Liver (tissue), 9 donors: ENCODE measurements around the gene MICALL1. TPM values are rescaled to one million over a fixed set of nuclear protein-coding genes. Genes with fewer than 3 reads are reported as not detected.

Source experiments
- DNase-seq: peaks from one replicate; pipeline ENCODE4 v3.0.0-alpha.2; 2017; ENCODE audit warnings: low spot score
- H3K27ac ChIP-seq, 2 donors: one replicate each; pipeline ENCODE4 v1.7.0; 2013; ENCODE audit warnings: inconsistent platforms in 2 of 2, low read length in 2 of 2, control low read depth in 1 of 2, low read depth in 1 of 2, mild to moderate bottlenecking in 1 of 2
- H3K27me3 ChIP-seq, 4 donors: one replicate each; pipeline versions ENCODE4 v1.6.1 to v1.7.0; 2013; ENCODE audit warnings: low read length in 3 of 4, inconsistent platforms in 1 of 4, mild to moderate bottlenecking in 1 of 4, moderate library complexity in 1 of 4; ENCODE audit not compliant: control insufficient read depth in 4 of 4, insufficient read depth in 4 of 4
- H3K36me3 ChIP-seq, 4 donors: one replicate each; pipeline versions ENCODE4 v1.6.1 to v1.7.0; 2013; ENCODE audit warnings: low read length in 3 of 4, mild to moderate bottlenecking in 3 of 4, low read depth in 1 of 4, moderate library complexity in 1 of 4; ENCODE audit not compliant: control insufficient read depth in 4 of 4, insufficient read depth in 3 of 4
- H3K4me1 ChIP-seq, 4 donors: one replicate each; pipeline versions ENCODE4 v1.6.1 to v1.7.0; 2013; ENCODE audit warnings: low read length in 3 of 4, mild to moderate bottlenecking in 3 of 4, moderate library complexity in 1 of 4; ENCODE audit not compliant: control insufficient read depth in 4 of 4, insufficient read depth in 4 of 4
- H3K4me3 ChIP-seq, 3 donors: one replicate each; pipeline versions ENCODE4 v1.6.1 to v1.7.0; 2013; ENCODE audit warnings: low read length in 3 of 3, control low read depth in 1 of 3, low read depth in 1 of 3, mild to moderate bottlenecking in 1 of 3
- H3K9ac ChIP-seq, 2 donors: one replicate each; pipeline ENCODE4 v1.7.0; 2013; ENCODE audit warnings: low read length in 2 of 2, mild to moderate bottlenecking in 2 of 2, moderate library complexity in 2 of 2, control low read depth in 1 of 2, low read depth in 1 of 2
- H3K9me3 ChIP-seq, 4 donors: one replicate each; pipeline versions ENCODE4 v1.6.1 to v1.7.0; 2013; ENCODE audit warnings: low read length in 3 of 4; ENCODE audit not compliant: control insufficient read depth in 4 of 4
- EGR1 ChIP-seq, 2 donors: IDR thresholded peaks; 2 replicates each; pipeline ENCODE4 v1.6.1; 2016 to 2018; ENCODE audit warnings: antibody characterized with exemption in 2 of 2, low read depth in 2 of 2
- FOXA1 ChIP-seq: IDR thresholded peaks from 2 replicates; pipeline ENCODE4 v1.6.1; 2016; ENCODE audit warnings: antibody characterized with exemption
- FOXA2 ChIP-seq: IDR thresholded peaks from 2 replicates; pipeline ENCODE4 v1.6.1; 2016; ENCODE audit warnings: antibody characterized with exemption
- GABPA ChIP-seq, 2 donors: IDR thresholded peaks in 1 of 2; conservative IDR thresholded peaks in 1 of 2; 2 replicates each; pipeline ENCODE4 v1.6.1; 2016; ENCODE audit warnings: antibody characterized with exemption in 2 of 2, mild to moderate bottlenecking in 1 of 2, moderate library complexity in 1 of 2
- HNF4A ChIP-seq, 2 donors: conservative IDR thresholded peaks; 2 replicates each; pipeline ENCODE4 v1.6.1; 2016; ENCODE audit warnings: antibody characterized with exemption in 2 of 2, mild to moderate bottlenecking in 2 of 2
- JUND ChIP-seq, 2 donors: IDR thresholded peaks; 2 replicates each; pipeline ENCODE4 v1.6.1; 2016; ENCODE audit warnings: antibody characterized with exemption in 2 of 2
- SP1 ChIP-seq: IDR thresholded peaks from 2 replicates; pipeline ENCODE4 v1.6.1; 2018; ENCODE audit warnings: antibody characterized with exemption, mild to moderate bottlenecking
- WGBS: extraction: QIAGEN DNeasy Blood & Tissue Kit; methylation state at CpG from one replicate; pipeline ENCODE4 v1.1.7; 2013; 5-methylcytosine and 5-hydroxymethylcytosine counted together
- polyA plus RNA-seq, 2 donors: library from polyadenylated mRNA; stranded (reverse) in 1 of 2; unstranded in 1 of 2; fragments of 200-250 nt in 1 of 2; fragments of >200 nt in 1 of 2; fragmentation: Nextera tagmentation in 1 of 2; extraction: Ambion mirVana in 1 of 2; gene quantifications; one replicate each; pipeline versions ENCODE4 v1.2.1 to v1.2.3, GENCODE V29; 2013 to 2015
- total RNA-seq, 2 donors: library from RNA; depleted of rRNA; stranded (reverse); fragments of >200 nt; gene quantifications; one replicate each; pipeline ENCODE4 v1.2.3, GENCODE V29; 2014
- TF ChIP-seq, protein P1 (sequence below): IDR thresholded peaks from 2 replicates; pipeline ENCODE4 v1.6.1; 2016; ENCODE audit warnings: antibody characterized with exemption
- TF ChIP-seq, protein P2 (sequence below): IDR thresholded peaks from 2 replicates; pipeline ENCODE4 v1.6.1; 2016; ENCODE audit warnings: antibody characterized with exemption, mild to moderate bottlenecking
- donor health status: healthy.
- donor health status: healthy.
- donor health status: healthy.
- donor health status: healthy.
- donor health status: healthy.

MICALL1 gene
- total and polyA plus RNA-seq, 4 donors = 2.0 to 9.3 (median 4.1) TPM

DNA sequence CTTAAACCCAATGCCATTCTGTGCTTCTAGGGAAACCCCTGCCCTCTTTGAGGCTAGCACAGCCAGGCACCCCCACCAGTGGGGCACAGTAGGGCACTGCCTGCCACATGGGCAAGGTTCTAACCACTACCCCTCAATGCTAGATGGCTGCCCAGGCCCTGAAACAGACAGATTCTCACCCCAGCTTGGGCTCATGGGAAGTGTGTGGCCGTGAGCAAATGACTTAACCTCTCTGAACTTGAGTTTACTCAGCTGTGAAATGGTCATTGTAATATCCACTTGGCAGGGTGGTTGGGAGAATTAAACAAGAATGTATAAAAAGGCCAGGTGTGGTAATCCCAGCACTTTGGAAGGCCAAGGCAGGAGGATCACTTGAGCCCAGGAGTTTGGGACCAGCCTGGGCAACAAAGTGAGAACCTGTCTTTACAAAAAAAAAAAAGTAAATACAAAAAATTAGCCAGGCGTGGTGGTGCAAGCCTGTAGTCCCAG, 24.9 kb downstream of the MICALL1 start:
- Histone ChIP-seq H3K9me3 (no peaks in the 10 kb centered on the region), H3K27ac (no peak overlapping the region), H3K27me3 (no peaks in the 10 kb centered on the region), H3K36me3 (peaks cover 3 to 30% (median 7%) of the 10 kb centered on the region in 4 donors), H3K4me3 (no peak overlapping the region), H3K9ac (no peak overlapping the region), H3K4me1 (peaks cover 6 to 17% (median 10%) of the 10 kb centered on the region in 4 donors)
- WGBS = 87% methylated on average over 2 of the region's 2 CpGs
- no peak for TF ChIP-seq FOXA2
- DNase-seq = peak; percentile 27

DNA sequence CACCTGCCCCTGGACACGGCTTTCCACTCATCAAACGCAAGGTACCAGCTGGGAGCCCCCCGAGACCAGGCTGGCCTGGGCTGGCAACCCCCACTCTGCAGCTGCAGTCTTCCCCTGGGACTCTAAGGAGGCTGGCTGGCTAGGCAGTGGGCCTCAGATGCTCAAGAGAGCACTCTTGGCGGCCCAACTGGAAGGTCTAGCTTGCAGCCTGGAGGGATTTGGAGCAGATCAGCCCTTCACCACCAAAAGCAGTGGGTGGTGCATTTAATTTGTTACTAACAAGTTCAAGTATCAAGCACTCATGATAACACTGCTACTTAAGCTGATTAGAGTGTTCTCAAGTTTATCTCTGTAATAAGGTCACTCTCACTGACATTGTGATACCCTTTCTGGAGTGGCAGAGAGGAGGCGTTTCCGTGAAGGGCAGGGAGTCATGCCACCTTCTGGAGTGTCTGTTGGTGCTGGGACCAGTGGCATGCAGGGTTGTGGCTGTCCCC, 25.8 kb downstream of the MICALL1 start:
- peak; percentile 27 for DNase-seq
- Histone ChIP-seq H3K27me3 (no peaks in the 10 kb centered on the region), H3K9ac (no peak overlapping the region), H3K4me3 (no peak overlapping the region), H3K9me3 (no peaks in the 10 kb centered on the region), H3K27ac (no peak overlapping the region), H3K4me1 (peaks cover 6 to 17% (median 10%) of the 10 kb centered on the region in 4 donors), H3K36me3 (peaks cover 0 to 22% (median 6%) of the 10 kb centered on the region in 4 donors)
- TF ChIP-seq FOXA2 (no peak), EGR1 (IDR thresholded peaks at IDR 0.05; ENCODE audit: low read depth in 2 of 2) (no peak), JUND (IDR thresholded peaks at IDR 0.05) (no peak)
- WGBS = 92% methylated on average over 6 of the region's 6 CpGs

DNA sequence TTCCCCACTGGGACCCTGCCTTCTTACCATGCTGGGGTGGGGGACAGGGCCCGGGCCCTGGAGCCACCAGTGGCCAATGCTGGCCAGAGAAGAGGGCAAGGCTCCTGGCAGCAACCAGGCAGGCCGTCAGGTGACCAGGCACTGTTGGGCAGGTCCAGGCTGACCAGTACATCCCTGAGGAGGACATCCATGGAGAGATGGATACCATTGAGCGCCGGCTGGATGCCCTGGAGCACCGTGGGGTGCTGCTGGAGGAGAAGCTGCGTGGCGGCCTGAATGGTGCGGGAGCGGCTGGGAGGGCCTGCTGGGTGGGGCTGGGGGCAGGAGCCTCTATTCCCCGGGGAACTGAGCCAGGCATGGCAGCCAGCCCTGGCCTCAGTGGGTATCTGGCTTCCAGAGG, 26.3 kb downstream of the MICALL1 start:
- Histone ChIP-seq H3K9ac (no peak overlapping the region), H3K27ac (no peak overlapping the region), H3K4me1 (peaks cover 6 to 17% (median 10%) of the 10 kb centered on the region in 4 donors), H3K27me3 (no peaks in the 10 kb centered on the region), H3K4me3 (no peak overlapping the region), H3K9me3 (no peaks in the 10 kb centered on the region), H3K36me3 (peaks cover 0 to 18% (median 3%) of the 10 kb centered on the region in 4 donors)
- WGBS = 94% methylated on average over 10 of the region's 10 CpGs
- DNase-seq = no peak
- TF ChIP-seq, protein P1, sequence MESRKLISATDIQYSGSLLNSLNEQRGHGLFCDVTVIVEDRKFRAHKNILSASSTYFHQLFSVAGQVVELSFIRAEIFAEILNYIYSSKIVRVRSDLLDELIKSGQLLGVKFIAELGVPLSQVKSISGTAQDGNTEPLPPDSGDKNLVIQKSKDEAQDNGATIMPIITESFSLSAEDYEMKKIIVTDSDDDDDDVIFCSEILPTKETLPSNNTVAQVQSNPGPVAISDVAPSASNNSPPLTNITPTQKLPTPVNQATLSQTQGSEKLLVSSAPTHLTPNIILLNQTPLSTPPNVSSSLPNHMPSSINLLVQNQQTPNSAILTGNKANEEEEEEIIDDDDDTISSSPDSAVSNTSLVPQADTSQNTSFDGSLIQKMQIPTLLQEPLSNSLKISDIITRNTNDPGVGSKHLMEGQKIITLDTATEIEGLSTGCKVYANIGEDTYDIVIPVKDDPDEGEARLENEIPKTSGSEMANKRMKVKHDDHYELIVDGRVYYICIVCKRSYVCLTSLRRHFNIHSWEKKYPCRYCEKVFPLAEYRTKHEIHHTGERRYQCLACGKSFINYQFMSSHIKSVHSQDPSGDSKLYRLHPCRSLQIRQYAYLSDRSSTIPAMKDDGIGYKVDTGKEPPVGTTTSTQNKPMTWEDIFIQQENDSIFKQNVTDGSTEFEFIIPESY = no peak
- TF ChIP-seq GABPA (IDR thresholded peaks at IDR 0.05 in 1 of 2, conservative IDR thresholded peaks at IDR 0.05 in 1 of 2) = no peak
- TF ChIP-seq, protein P2, sequence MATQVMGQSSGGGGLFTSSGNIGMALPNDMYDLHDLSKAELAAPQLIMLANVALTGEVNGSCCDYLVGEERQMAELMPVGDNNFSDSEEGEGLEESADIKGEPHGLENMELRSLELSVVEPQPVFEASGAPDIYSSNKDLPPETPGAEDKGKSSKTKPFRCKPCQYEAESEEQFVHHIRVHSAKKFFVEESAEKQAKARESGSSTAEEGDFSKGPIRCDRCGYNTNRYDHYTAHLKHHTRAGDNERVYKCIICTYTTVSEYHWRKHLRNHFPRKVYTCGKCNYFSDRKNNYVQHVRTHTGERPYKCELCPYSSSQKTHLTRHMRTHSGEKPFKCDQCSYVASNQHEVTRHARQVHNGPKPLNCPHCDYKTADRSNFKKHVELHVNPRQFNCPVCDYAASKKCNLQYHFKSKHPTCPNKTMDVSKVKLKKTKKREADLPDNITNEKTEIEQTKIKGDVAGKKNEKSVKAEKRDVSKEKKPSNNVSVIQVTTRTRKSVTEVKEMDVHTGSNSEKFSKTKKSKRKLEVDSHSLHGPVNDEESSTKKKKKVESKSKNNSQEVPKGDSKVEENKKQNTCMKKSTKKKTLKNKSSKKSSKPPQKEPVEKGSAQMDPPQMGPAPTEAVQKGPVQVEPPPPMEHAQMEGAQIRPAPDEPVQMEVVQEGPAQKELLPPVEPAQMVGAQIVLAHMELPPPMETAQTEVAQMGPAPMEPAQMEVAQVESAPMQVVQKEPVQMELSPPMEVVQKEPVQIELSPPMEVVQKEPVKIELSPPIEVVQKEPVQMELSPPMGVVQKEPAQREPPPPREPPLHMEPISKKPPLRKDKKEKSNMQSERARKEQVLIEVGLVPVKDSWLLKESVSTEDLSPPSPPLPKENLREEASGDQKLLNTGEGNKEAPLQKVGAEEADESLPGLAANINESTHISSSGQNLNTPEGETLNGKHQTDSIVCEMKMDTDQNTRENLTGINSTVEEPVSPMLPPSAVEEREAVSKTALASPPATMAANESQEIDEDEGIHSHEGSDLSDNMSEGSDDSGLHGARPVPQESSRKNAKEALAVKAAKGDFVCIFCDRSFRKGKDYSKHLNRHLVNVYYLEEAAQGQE = no peak
- TF ChIP-seq FOXA2 = no peak
- TF ChIP-seq FOXA1 = no peak
- no peak for TF ChIP-seq HNF4A (conservative IDR thresholded peaks at IDR 0.05)
- no peak for TF ChIP-seq SP1
